HCT116 (cell line): Measurements from ENCODE around the gene ZNF71. TPM values are rescaled to one million over a fixed set of nuclear protein-coding genes. Genes with fewer than 3 reads are reported as not detected.

Experiments used
- ATAC-seq: fragments of 200-7000 bp; cut with Tn5 transposase; 2 replicates; pipeline ENCODE4 v1.9.1; 2020; ENCODE audit warnings: mild to moderate bottlenecking, moderate library complexity
- BruUV-seq: library from RNA; stranded (reverse); fragments of 400-500 nt; replicated peaks from 2 replicates; lab custom pipeline; 2021; lab: Mats Ljungman, UMichigan
- CTCF ChIA-PET: fragments of 300-600 bp; sonication (Branson Sonifier 250); formaldehyde crosslinking; loops from one replicate; lab custom pipeline; 2021; ENCODE audit warnings: antibody characterized with exemption; lab: Charles Lee
- POLR2A ChIA-PET: fragments of 300-600, 350-600 bp; sonication (Branson Sonifier 250); formaldehyde crosslinking; loops from one replicate; lab custom pipeline; 2021; ENCODE audit warnings: antibody characterized with exemption; lab: Charles Lee
- RAD21 ChIA-PET, 2 experiments: fragments of 300-600 bp; sonication (Branson Sonifier 250); formaldehyde crosslinking; loops; one replicate each; lab custom pipeline; 2023; ENCODE audit warnings: low total read pairs in 2 of 2; ENCODE audit not compliant: uncharacterized antibody in 2 of 2, unreplicated experiment in 2 of 2, low non-redundant PET in 1 of 2; lab: Charles Lee
- DNase-seq: peaks from one replicate; pipeline ENCODE4 v3.0.0-alpha.2; 2010; ENCODE audit warnings: low read depth, low spot score
- H2AFZ ChIP-seq: fragments of 200-600 bp; shearing (Covaris generic), sonication (generic); 2 replicates; pipeline ENCODE4 v1.6.1; 2017; ENCODE audit warnings: low read depth, mixed run types, mixed read lengths, antibody characterized with exemption, low read length; ENCODE audit not compliant: poor library complexity, severe bottlenecking
- H3K27ac ChIP-seq: 2 replicates; pipeline ENCODE4 v1.5.1; 2012; ENCODE audit warnings: low read depth, low read length
- H3K27me3 ChIP-seq: fragments of 200-600 bp; sonication (generic); 2 replicates; pipeline ENCODE4 v1.6.1; 2016; ENCODE audit warnings: mixed run types, low read length, mixed read lengths; ENCODE audit not compliant: insufficient read depth
- H3K36me3 ChIP-seq, 2 experiments: fragments of 200-500 bp in 1 of 2; fragments of 200-600 bp in 1 of 2; sonication (Bioruptor generic) in 1 of 2; sonication (generic) in 1 of 2; 2 replicates each; pipeline versions ENCODE4 v1.5.1 to v1.6.1; 2014 to 2016; ENCODE audit warnings: low read length in 2 of 2, inconsistent platforms in 1 of 2, mixed read lengths in 1 of 2, mixed run types in 1 of 2; ENCODE audit not compliant: insufficient read depth in 2 of 2, control insufficient read depth in 1 of 2
- H3K4me1 ChIP-seq, 2 experiments: fragments of 200-600 bp in 1 of 2; sonication (generic) in 1 of 2; 2 replicates each; pipeline versions ENCODE4 v1.5.1 to v1.6.1; 2012 to 2017; ENCODE audit warnings: low read length in 2 of 2, inconsistent platforms in 1 of 2, mild to moderate bottlenecking in 1 of 2, mixed read lengths in 1 of 2, mixed run types in 1 of 2, moderate library complexity in 1 of 2; ENCODE audit not compliant: insufficient read depth in 2 of 2, control insufficient read depth in 1 of 2
- H3K4me2 ChIP-seq: fragments of 200-600 bp; sonication (generic); 2 replicates; pipeline ENCODE4 v1.6.1; 2017; ENCODE audit warnings: mixed run types, low read length, mixed read lengths
- H3K4me3 ChIP-seq, 2 experiments: fragments of 200-600 bp in 1 of 2; sonication (generic) in 1 of 2; replicated peaks in 1 of 2; 2 replicates each; pipeline ENCODE4 v1.5.1; 2011 to 2016; ENCODE audit warnings: low read length in 2 of 2, control low read depth in 1 of 2, low read depth in 1 of 2, mild to moderate bottlenecking in 1 of 2, mixed read lengths in 1 of 2, mixed run types in 1 of 2
- H3K79me2 ChIP-seq: fragments of 200-600 bp; sonication (generic); 2 replicates; pipeline ENCODE4 v1.6.1; 2017; ENCODE audit warnings: mild to moderate bottlenecking, mixed run types, low read length, moderate library complexity, mixed read lengths; ENCODE audit not compliant: insufficient read depth
- H3K9ac ChIP-seq: fragments of 200-600 bp; sonication (generic); 2 replicates; pipeline ENCODE4 v1.6.1; 2016; ENCODE audit warnings: low read length, mixed read lengths
- H3K9me2 ChIP-seq: fragments of 200-600 bp; sonication (generic), shearing (Covaris generic); 2 replicates; pipeline ENCODE4 v1.6.1; 2017; ENCODE audit warnings: mixed run types, mild to moderate bottlenecking, moderate library complexity; ENCODE audit not compliant: insufficient read depth
- H3K9me3 ChIP-seq, 2 experiments: fragments of 200-500 bp in 1 of 2; fragments of 200-600 bp in 1 of 2; sonication (Bioruptor generic) in 1 of 2; sonication (generic) in 1 of 2; 2 replicates each; pipeline ENCODE4 v1.6.1; 2014 to 2017; ENCODE audit warnings: low read length in 2 of 2, mixed read lengths in 2 of 2, inconsistent platforms in 1 of 2, low read depth in 1 of 2, mild to moderate bottlenecking in 1 of 2, mixed run types in 1 of 2, moderate library complexity in 1 of 2; ENCODE audit not compliant: control insufficient read depth in 1 of 2, insufficient read depth in 1 of 2
- H4K20me1 ChIP-seq: fragments of 200-600 bp; sonication (generic), shearing (Covaris generic); 2 replicates; pipeline ENCODE4 v1.6.1; 2017; ENCODE audit warnings: mixed run types, mild to moderate bottlenecking, moderate library complexity; ENCODE audit not compliant: insufficient read depth
- CBX3 ChIP-seq: IDR thresholded peaks from 2 replicates; pipeline ENCODE4 v1.6.1; 2012; ENCODE audit warnings: low read depth
- EGR1 ChIP-seq: IDR thresholded peaks from 2 replicates; pipeline ENCODE4 v1.6.1; 2012; ENCODE audit warnings: low read depth
- ELF1 ChIP-seq: IDR thresholded peaks from 2 replicates; pipeline ENCODE4 v1.6.1; 2012; ENCODE audit warnings: low read depth, borderline replicate concordance
- EZH2phosphoT487 ChIP-seq: fragments of 200-600 bp; IDR thresholded peaks from 2 replicates; pipeline ENCODE4 v1.6.1; 2018; ENCODE audit warnings: antibody characterized with exemption, borderline replicate concordance
- POLR2A ChIP-seq: IDR thresholded peaks from 2 replicates; pipeline ENCODE4 v1.7.0; 2011; ENCODE audit warnings: borderline replicate concordance; ENCODE audit not compliant: insufficient read depth, insufficient read length; ENCODE audit errors: extremely low read depth
- RAD21 ChIP-seq: IDR thresholded peaks from 2 replicates; pipeline ENCODE4 v1.6.1; 2012; ENCODE audit warnings: low read depth, mild to moderate bottlenecking
- YY1 ChIP-seq: IDR thresholded peaks from 2 replicates; pipeline ENCODE4 v1.6.1; 2011; ENCODE audit warnings: low read length, low read depth, moderate library complexity, mild to moderate bottlenecking; ENCODE audit not compliant: insufficient replicate concordance; ENCODE audit errors: extremely low read depth
- ZFX ChIP-seq: fragments of 450-650 bp; IDR thresholded peaks from 2 replicates; pipeline ENCODE4 v1.6.1; 2017
- ZNF274 ChIP-seq: fragments of 200-500 bp; sonication (Bioruptor generic); IDR thresholded peaks from 2 replicates; pipeline ENCODE4 v1.6.1; 2014; ENCODE audit warnings: mild to moderate bottlenecking, low read depth, low read length, inconsistent platforms
- intact Hi-C: fragments of 100-400 bp; cut with micrococcal nuclease; formaldehyde crosslinking; loops from 2 replicates; pipeline ENCODE4 v1.10.0; 2022
- total RNA-seq: library from RNA; stranded (reverse); gene quantifications from one replicate; pipeline ENCODE4 v1.2.1, GENCODE V29; 2021; ENCODE audit not compliant: unreplicated experiment
- TF ChIP-seq, protein P1 (sequence below), 3 experiments: fragments of 200-600 bp in 1 of 3; sonication (generic) in 1 of 3; IDR thresholded peaks in 2 of 3; conservative IDR thresholded peaks in 1 of 3; 2 replicates each; pipeline ENCODE4 v1.5.1; 2012 to 2017; ENCODE audit warnings: low read depth in 2 of 3, low read length in 2 of 3, antibody characterized with exemption in 1 of 3, borderline replicate concordance in 1 of 3, control low read depth in 1 of 3, mild to moderate bottlenecking in 1 of 3, mixed read lengths in 1 of 3, mixed run types in 1 of 3, moderate library complexity in 1 of 3; ENCODE audit not compliant: insufficient read depth in 1 of 3

Gene ZNF71
- total RNA-seq, 1 experiment from 2014 or later, result not detected

GRCh38 chr19:56612737-56613136, 17.6 kb downstream of the ZNF71 start:
- Histone ChIP-seq H2AFZ (no peak overlapping the region), H3K27ac (no peak overlapping the region), H3K9me3 (peaks cover 16 to 28% of the 10 kb centered on the region in 2 experiments; a peak in 2 of 4 replicates), H3K79me2 (no peaks in the 10 kb centered on the region), H3K4me2 (no peak overlapping the region), H3K4me3 (no peak overlapping the region), H3K36me3 (no peaks in the 10 kb centered on the region), H3K27me3 (no peaks in the 10 kb centered on the region), H3K4me1 (no peaks in the 10 kb centered on the region), H4K20me1 (no peaks in the 10 kb centered on the region), H3K9ac (no peak overlapping the region), H3K9me2 (no peaks in the 10 kb centered on the region)
- no TSS peak for BruUV-seq
- POLR2A ChIA-PET, result no interaction called here
- DNase-seq (no peak), ATAC-seq (no peak)
- RAD21 ChIA-PET, result no interaction called here
- intact Hi-C loops, result no loop called here
- CTCF ChIA-PET, result no interaction called here
- TF ChIP-seq CBX3 (no peak), ELF1 (no peak), EZH2phosphoT487 (no peak), RAD21 (no peak), YY1 (no peak), EGR1 (no peak), ZFX (no peak), POLR2A (no peak), ZNF274 (no peak)
- TF ChIP-seq, protein P1, sequence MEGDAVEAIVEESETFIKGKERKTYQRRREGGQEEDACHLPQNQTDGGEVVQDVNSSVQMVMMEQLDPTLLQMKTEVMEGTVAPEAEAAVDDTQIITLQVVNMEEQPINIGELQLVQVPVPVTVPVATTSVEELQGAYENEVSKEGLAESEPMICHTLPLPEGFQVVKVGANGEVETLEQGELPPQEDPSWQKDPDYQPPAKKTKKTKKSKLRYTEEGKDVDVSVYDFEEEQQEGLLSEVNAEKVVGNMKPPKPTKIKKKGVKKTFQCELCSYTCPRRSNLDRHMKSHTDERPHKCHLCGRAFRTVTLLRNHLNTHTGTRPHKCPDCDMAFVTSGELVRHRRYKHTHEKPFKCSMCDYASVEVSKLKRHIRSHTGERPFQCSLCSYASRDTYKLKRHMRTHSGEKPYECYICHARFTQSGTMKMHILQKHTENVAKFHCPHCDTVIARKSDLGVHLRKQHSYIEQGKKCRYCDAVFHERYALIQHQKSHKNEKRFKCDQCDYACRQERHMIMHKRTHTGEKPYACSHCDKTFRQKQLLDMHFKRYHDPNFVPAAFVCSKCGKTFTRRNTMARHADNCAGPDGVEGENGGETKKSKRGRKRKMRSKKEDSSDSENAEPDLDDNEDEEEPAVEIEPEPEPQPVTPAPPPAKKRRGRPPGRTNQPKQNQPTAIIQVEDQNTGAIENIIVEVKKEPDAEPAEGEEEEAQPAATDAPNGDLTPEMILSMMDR (IDR thresholded peaks at IDR 0.05 in 2 of 3, conservative IDR thresholded peaks at IDR 0.05 in 1 of 3; ENCODE audit: borderline replicate concordance in 1 of 3, insufficient read depth in 1 of 3, low read depth in 2 of 3, low read length in 2 of 3), result no peak
